IPS DF 4.7 (cell line): ENCODE results near the gene BAIAP3.
"Not testable (repeated sequence)": the region's sequence is repeated elsewhere in the genome, so short reads cannot be mapped to it uniquely, and the experiment has no call there.

ENCODE experiments used
- DNase-seq: peaks from one replicate; pipeline ENCODE4 v3.0.0-alpha.2; 2013; ENCODE audit warnings: low spot score; ENCODE audit errors: extremely low read depth

BAIAP3 gene, protein sequence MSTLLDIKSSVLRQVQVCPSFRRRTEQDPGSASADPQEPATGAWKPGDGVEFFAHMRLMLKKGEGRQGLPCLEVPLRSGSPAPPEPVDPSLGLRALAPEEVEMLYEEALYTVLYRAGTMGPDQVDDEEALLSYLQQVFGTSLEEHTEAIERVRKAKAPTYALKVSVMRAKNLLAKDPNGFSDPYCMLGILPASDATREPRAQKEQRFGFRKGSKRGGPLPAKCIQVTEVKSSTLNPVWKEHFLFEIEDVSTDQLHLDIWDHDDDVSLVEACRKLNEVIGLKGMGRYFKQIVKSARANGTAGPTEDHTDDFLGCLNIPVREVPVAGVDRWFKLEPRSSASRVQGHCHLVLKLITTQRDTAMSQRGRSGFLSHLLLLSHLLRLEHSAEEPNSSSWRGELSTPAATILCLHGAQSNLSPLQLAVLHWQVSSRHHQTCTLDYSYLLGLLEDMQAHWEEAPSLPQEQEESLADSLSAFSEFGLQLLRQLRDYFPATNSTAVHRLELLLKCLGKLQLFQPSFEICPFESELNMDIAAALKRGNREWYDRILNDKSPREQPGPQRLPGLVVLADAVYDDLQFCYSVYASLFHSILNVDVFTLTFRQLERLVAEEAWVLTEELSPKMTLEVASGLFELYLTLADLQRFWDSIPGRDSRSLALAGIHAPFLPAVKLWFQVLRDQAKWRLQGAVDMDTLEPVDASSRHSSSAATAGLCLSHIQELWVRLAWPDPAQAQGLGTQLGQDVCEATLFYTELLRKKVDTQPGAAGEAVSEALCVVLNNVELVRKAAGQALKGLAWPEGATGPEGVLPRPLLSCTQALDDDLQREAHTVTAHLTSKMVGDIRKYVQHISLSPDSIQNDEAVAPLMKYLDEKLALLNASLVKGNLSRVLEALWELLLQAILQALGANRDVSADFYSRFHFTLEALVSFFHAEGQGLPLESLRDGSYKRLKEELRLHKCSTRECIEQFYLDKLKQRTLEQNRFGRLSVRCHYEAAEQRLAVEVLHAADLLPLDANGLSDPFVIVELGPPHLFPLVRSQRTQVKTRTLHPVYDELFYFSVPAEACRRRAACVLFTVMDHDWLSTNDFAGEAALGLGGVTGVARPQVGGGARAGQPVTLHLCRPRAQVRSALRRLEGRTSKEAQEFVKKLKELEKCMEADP

DNA sequence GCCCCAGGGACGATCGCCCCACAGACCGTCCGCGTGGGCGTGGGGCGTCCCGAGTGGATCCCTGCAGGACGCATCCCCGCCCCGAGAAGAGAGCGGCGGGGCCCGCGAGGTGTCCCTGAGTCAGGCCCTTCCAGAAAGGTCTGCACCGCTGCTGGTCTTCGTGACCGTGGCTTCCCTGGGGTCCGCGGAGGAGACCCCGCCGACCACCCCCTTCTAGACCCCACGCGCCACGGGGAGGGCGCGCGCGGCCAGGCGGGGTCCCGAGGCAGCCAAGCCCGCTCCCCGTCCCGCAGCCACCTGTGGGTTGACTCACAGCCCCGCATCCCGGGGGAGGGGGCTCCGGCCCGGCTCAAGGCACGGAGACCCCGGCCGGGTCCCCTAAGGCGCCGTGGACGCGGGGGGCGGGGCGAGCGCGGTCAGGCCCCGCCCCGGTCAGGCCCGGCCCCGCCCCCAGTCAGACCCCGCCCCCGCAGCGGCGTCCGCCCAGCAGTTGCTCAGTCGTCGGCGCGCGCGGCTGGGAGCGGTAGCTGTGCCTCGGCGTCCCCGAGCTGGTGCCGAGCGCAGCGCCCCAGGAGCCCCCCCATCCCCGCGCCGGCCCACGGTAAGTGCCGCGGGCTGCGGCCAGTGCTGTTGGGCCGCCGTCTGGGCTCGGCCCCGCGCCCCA, at the start of gene BAIAP3:
Gene BAIAP3 (plus strand): TSS at position 497 of the 664 bp plus-strand sequence. CDS start 4,905 bp downstream, outside the sequence.
- no peak for DNase-seq

DNA sequence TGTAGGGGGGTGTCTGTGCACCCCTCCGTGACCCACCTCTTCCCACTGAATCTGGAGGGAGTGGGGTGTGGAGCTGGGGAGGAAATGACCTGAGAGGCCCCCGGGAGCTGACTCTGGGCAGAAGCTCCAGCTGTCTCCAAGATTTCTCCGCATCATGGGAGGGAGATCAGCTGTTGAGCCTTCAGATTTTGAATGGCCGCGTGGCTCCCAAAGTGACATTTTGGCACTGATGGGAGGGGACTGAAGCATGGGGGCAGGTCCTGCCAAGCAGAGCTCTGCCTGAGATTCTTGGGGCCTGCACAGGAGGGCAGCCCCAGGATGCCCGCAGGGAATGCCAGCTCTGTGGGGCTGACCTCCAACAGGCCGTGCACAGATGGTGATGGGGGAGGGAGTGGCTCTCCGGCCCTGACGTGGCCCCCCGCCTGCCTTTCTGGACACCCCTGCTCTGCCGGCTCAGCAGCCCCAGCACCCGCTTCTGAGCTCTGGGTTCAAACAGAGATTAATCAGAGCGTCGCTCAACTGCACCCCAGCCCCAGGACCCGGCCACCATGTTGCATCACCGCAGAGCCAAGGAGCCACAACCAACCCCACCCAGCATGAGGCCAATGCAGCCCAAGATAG, 49.3 kb upstream of the BAIAP3 start:
- no peak for DNase-seq

DNA sequence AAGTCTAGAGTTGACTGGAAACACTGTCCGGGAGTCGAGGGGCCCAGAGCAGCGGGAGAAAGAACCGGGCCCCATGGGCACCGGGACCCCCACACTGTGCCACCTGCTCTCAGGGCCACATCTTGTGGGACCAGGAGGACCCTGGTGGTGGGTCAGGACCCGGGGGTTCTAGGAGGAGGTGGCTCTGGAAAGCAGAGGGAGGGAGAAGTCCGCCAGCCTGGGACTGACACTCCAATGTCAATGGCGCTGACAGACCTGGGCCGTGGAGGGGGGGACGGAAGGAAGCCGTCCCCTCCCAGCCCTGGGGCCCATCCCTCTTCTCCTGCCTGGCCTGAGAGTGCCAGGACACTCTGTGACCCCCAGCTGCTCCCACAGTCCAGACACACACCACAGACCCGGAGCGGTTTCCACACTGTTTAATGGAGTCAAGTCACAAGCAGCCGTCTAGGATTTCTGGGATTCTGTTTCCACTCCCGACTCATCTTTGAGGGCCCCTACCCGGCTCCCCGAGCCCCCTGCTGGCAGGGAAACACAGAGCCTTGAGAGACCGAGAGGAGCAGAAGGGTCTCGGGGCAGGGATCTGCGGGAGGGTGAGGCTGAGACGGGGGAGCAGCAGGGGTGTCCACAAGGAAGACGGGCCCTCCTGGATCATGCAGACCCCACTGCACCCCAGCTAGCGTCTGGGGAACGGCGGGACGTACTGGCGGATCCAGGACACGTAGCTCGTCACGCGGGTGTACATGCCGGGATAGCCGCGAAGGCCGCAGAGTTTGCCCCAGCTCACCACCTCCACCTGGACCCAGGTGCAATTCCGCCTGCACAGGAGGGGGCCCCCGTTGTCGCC, 47.6 kb upstream of the BAIAP3 start:
- no peak for DNase-seq

DNA sequence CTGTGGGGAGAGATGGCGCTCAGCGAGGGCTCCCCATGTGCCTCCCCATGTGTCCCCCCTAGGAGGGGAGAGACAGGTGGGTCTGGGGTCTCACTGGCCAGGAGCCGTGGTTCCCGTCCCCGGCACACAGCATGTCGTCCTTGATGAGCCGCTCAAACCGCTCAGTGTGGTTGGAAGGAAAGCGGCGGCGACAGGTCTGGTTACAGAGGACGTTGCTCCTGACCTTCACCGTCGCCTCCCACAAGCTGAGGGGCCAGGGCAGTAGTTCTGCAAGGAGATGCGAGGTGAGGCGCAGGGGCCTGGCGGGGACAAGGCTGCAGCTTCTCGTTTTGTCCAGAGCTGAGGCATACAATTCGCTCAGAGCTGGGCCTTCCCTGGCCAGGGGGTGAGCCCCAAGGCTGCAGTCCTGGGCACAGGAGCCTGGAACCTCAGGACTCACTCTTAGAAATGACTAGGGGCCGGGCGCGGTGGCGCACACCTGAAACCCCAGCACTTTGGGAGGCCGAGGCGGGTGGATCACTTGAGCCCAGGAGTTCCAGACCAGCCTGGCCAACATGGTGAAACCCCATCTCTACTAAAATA, 46.8 kb upstream of the BAIAP3 start:
- DNase-seq: no peak

DNA sequence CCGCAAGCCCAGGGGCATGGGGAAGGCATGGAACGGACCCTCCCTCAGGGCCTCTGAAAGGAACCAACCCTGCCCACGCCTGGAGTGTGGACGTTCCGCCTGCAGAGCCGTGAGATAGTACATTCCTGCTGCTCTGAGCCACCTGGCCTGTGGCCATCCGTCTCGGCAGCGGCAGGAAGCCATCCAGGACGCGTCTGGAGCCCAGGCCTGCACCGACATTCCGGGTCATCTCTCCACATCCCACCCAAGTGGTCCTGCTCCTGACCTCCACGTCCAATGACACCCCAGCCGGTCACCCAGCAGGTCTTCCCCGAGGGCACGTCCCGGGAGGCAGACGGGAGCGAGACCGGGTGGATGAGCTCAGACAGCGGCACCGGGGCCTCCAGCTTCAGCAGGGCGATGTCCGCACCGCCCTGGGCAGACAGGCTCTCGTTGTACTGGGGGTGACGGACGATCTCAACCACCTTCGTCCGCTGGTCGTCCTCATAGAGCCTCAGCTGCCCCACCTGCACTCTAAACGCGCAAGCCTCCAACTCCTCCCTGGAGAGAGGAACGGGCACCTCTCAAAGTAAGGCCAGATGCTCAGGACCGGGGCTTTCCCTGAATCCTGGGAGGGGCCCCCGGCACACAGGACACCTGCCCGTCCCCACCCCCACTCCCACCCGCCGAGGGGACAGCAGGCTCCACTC, 45.3 kb upstream of the BAIAP3 start:
- DNase-seq: no peak

DNA sequence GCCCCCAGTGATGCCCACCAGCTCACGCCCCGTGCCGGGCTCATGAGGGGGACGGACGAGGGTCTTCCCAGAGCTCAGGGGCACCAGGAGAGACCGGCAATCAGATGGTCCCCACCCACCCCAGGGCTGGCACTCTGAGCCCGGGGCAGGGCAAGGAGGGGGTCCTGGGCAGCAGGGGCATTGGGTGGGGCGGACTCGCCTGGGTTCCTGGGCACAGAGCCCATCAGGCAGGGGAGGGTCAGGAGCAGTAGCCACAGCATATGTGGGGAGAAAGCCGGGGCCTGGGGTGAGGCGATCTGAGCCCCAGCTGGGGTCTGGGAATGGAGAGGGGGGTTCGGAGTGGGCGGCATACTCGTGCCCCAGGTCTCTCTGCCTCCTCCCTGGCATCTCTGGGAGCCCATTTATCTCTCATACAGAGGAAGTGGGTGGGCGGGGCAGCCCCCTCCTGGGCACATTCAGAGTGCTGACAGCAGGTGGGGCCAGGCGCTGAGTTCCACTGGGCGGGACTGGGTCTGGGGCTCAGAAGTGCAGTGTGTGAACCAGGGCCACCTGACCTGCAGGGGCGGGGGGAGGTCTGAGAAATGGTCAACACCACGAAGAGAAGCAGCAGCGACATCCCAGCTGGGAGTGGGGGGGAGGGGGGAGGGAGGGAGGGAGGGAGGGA, 44.5 kb upstream of the BAIAP3 start:
- DNase-seq: no peak

DNA sequence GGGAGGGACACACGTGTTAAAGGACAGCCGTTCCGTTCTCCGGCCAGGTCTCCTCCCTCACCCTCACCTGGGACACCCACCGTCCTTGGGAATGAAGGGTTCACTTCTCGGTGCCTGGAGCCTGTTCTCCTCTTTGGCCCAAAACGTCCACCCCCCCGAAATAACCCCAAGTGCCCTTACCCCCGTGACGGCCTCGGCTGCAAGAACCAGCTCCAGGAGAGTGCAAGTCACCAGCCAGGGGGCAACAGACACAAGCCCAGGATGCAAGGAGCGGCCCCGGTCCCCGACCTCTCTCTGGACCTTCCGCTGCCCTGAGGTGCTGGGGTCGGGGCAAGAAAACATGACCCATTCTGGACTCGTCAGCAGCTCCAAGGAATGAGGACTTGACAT, 44.0 kb upstream of the BAIAP3 start:
- DNase-seq: no peak

DNA sequence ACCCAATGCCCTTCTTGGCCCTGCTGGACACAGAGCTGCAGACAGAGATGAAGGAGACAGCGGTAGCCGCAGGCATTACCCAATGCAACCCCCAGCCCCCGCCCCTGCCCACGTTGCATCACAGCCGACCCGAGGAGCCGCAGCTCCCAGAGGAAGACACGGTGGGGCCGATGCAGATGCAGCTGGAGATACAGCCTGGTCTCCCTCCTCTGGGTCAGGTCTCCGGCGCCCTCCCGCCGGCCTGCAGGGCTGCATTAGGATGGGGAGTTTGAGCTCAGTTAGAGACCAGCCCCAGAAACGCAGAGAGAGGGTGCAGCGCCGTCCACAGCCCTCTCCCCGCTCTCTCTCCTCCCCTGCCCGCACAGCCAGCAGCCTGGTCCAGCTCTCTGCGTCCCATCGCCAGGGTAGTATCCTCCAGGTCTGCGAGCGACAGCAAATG, 43.4 kb upstream of the BAIAP3 start:
- no peak for DNase-seq

DNA sequence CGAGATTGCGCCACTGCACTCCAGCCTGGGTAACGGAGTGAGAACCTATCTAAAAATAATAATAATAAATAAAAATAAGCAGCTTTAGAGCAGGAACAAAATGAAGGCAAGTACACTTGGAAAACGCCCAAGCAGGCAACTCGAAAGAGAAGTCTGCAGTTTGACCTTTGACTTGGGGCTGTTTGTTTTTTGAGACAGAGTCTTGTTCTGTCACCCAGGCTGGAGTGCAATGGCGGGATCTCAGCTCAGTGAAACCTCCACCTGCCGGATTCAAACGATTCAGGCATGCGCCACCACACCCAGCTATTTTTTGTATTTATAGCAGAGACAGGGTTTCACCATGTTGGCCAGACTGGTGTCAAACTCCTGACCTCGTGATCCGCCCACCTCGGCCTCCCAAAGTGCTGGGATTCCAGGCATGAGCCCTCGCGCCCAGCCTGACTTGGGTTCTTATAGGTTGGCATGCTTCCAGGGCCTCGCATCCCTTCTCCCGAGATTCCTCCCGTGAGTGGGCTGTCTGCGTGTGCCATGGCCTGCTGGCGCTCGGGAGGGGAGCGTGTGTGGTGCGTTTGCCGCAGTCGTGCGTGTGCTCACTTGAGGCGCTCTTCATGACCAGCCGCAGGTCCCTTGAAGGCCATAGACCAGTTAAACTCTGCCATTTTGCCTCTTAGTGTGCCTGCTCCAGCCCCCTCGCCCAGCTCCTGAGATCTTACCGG, 42.4 kb upstream of the BAIAP3 start:
- DNase-seq: no peak

DNA sequence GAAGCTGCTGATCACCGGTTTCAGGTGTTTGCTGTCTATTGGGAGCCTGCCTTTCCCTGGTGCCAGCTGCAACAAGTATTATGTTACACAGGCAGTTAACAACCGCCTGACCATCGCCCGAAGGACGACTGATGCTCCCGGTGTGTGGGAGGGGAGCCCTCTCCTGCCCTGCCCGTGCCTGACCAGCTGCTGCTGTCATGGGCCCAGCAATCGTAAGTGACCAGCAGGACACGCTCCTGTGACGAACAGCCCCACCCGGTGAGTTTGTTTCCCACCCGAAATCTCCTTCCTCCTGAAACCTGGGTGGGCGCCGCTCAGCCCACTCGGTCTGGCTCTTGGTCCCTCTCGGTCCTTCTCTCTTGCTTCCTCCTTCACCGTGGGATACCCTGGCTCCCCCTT, 41.9 kb upstream of the BAIAP3 start:
- no peak for DNase-seq

DNA sequence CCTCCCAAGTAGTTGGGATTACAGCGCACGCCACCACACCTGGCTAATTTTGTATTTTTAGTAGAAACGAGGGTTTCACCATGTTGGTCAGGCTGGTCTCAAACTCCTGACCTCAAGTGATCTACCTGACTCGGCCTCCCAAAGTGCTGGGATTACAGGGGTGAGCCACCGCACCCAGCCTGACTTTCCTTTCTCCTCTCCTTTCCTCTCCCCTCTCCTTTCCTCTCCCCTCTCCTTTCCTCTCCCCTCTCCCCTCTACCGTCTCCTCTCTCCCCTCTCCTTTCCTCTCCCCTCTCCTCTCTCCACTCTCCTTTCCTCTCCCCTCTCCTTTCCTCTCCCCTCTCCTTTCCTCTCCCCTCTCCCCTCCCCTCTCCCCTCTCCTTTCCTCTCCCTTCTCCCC, 41.2 kb upstream of the BAIAP3 start:
- DNase-seq: not testable (repeated sequence)

DNA sequence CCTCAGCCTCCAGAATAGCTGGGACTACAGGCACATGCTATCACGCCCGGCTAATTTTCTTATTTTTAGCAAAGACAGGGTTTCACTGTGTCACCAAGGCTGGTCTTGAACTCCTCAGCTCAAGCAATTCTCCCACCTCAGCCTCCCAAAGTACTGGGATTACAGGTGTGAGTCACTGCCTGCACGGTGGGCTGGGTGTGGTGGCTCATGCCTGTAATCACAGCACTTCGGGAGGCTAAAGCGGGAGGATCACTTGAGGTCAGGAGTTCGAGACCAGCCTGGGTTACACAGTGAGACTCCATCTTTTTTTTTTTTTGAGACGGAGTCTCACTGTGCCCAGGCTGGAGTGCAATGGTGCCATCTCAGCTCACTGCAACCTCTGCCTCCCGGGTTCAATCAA, 40.6 kb upstream of the BAIAP3 start:
- not testable (repeated sequence) for DNase-seq

DNA sequence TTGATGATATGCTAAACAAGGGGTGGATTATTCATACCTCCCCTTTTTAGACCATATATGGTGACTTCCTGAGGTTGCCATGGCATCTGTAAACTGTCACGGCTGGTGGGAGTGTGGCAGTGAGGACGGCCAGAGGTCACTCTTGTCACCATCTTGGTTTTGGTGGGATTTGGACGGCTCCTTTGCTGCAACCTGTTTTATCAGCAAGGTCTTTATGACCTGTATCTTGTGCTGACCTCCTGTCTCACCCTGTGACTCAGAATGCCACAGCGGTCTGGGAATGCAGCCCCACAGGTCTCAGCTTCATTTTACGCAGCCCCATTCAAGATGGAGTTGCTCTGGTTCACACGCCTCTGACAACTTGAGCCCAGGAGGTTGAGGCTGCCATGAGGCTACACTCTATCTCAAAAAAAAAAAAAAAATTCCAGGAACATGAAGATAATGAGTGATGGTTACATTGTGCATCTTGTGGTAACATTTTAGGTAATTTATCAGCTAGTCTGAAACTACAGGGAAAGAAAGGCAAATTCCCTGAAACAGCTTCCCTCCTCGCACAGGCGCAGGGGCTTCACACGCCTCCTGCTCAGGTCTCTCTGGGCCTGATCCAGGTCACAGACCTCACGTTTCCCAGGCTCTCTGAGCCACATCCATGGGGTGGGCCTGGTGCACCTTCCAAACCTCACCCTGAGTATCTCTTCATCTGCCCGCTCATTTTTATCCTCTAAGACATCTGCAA, 39.4 kb upstream of the BAIAP3 start:
- DNase-seq: no peak

DNA sequence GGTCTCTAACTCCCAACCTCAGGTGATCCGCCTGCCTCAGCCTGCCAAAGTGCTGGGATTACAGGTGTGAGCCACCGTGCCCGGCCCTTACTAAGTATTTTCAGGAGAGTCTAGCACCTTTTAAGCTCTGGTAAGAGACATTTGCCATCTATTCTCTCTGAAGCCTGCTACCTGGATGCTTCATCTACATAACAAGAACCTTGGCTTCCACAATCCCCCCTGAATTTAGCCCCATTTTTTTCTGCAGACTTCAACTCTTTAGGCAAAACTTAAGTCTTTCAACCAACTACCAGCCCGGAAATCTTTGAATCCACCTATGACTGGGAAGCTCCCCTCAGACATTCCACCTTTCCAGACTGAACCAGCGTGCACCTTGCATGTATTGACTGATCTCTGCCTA, 38.0 kb upstream of the BAIAP3 start:
- DNase-seq: no peak

DNA sequence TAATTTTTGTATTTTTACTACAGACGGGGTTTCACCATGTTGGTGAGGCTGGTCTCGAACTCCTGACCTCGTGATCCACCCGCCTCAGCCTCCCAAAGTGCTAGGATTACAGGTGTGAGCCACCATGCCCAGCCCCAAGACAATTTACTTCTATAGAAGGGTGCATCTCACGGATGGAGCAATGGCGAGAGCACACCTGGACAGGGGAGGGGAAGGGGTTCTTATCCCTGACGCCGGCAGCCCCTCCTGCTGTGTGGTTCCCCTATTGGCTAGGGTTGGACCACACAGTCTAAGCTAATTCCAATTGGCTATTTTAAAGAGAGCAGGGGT, 36.8 kb upstream of the BAIAP3 start:
- not testable (repeated sequence) for DNase-seq

DNA sequence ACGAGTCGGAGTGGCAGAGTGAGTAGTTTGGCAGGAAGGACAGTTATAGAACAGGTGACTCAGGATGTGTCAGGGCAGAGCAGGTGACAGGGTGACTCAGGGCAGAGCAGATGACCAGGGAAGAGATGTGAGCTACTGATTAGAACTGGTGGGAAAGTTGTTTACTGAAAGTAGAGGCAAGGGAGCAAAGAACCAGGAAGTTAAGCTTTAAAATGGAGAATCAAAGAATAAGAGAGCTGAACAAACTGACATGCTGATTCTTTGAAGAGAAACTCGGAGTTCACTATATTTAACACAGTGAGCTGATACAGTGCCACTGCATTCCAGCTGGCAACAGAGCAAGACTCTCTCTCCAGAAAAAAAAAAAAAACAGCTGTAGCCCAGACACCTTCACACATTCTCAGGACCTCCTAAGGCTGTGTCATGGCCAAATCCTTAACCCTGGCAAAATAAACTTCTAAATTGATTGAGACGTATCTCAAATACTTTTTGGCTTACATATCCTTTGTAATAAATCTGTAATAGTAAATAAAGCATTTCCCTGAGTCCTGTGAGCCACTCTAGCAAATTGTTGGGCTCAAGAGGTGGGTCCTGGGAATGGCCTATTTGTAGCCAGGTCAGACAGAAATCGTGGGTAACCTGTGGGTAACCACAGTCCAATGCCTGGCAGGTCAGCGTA, 36.3 kb upstream of the BAIAP3 start:
- no peak for DNase-seq

DNA sequence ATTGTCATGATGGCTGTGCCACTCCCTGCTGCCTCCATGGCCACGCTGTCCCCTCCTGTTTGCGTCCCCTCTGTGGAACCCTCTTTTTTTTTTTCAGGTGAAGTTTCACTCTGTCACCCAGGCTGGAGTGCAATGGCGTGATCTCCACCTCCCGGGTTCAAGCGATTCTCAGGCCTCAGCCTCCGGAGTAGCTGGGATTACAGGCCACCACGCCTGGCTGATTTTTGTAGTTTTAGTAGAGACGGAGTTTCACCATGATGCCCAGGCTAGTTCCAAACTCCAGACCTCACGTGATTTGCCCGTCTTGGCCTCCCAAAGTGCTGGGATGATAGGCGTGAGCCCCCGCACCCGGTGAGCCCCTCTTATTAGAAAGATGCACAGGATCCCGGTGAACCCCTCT, 35.0 kb upstream of the BAIAP3 start:
- no peak for DNase-seq
